K562 (cell line): ENCODE measurements around the gene LAGE3. TPM values are rescaled to one million over a fixed set of nuclear protein-coding genes. Genes with fewer than 3 reads are reported as not detected.

Experiments
- CREBBP ChIP-seq: IDR thresholded peaks from one replicate; pipeline ENCODE4 v1.6.1; 2012; ENCODE audit warnings: low read depth, mild to moderate bottlenecking, control low read depth, inconsistent platforms, low read length
- HMG20A ChIP-seq: fragments of 450-650 bp; formaldehyde crosslinking; conservative IDR thresholded peaks from 2 replicates; pipeline ENCODE4 v1.4.0; 2020; ENCODE audit warnings: mild to moderate bottlenecking, mixed read lengths
- IFI16 ChIP-seq: fragments of 250-450 bp; sonication (Bioruptor Pico); IDR thresholded peaks from 2 replicates; pipeline ENCODE4 v2.1.2; 2022; ENCODE audit warnings: mild to moderate bottlenecking, inconsistent platforms
- NR4A1 ChIP-seq, 2 experiments: fragments of 250-450 bp in 1 of 2; fragments of 450-650 bp in 1 of 2; sonication (Bioruptor Pico) in 1 of 2; IDR thresholded peaks; 2 replicates each; pipeline versions ENCODE4 v1.4.0 to v1.6.1; 2016 to 2020; ENCODE audit warnings: mild to moderate bottlenecking in 2 of 2, missing compliant biosample characterization in 1 of 2, missing genetic modification characterization in 1 of 2, moderate library complexity in 1 of 2
- POLR2A ChIP-seq: fragments of 450-650 bp; conservative IDR thresholded peaks from 2 replicates; pipeline ENCODE4 v1.6.1; 2016
- SMARCB1 ChIP-seq: IDR thresholded peaks from 2 replicates; pipeline ENCODE4 v1.6.1; 2011; ENCODE audit warnings: improper control_type of control experiment, low read depth; ENCODE audit not compliant: insufficient read length
- SREBF2 ChIP-seq: sonication (generic); formaldehyde crosslinking; IDR thresholded peaks from 2 replicates; pipeline ENCODE4 v1.4.0; 2020; ENCODE audit warnings: mild to moderate bottlenecking, missing genetic modification reagents
- polyA plus RNA-seq, 8 experiments: library from polyadenylated mRNA; depleted of rRNA in 4 of 8; stranded (reverse) in 5 of 8; unstranded in 3 of 8; fragments of >200 nt; fragmentation: Nextera tagmentation in 2 of 8; fragmentation: Illumina TruSeq in 1 of 8; extraction: Ambion mirVana in 2 of 8; extraction: Trizol in 1 of 8; gene quantifications; 2 replicates each; pipeline versions ENCODE4 v1.2.1 to v1.2.3, GENCODE V29; 2011 to 2014; ENCODE audit warnings: inconsistent platforms in 1 of 8, missing spikeins in 1 of 8
- total RNA-seq, 7 experiments: library from RNA; depleted of rRNA in 6 of 7; stranded (reverse); fragments of >200 nt in 6 of 7; fragmentation: Illumina TruSeq in 2 of 7; extraction: Trizol in 2 of 7; gene quantifications; 2 replicates each; pipeline versions ENCODE4 v1.2.1 to v1.2.3, GENCODE V29; 2011 to 2021; ENCODE audit warnings: low replicate concordance in 1 of 7
- TF ChIP-seq, protein P1 (sequence below): fragments of 450-650 bp; IDR thresholded peaks from 2 replicates; pipeline ENCODE4 v1.7.1; 2018; ENCODE audit warnings: mild to moderate bottlenecking, low read depth; ENCODE audit not compliant: partially characterized antibody
- TF ChIP-seq, protein P2 (sequence below), 2 experiments: IDR thresholded peaks; 2 replicates each; pipeline ENCODE4 v1.6.1; 2012; ENCODE audit warnings: improper control_type of control experiment in 2 of 2, low read depth in 2 of 2, low read length in 2 of 2, borderline replicate concordance in 1 of 2
- TF ChIP-seq, protein P3 (sequence below): fragments of 450-650 bp; formaldehyde crosslinking; IDR thresholded peaks from 2 replicates; pipeline ENCODE4 v1.4.0; 2020; ENCODE audit warnings: mild to moderate bottlenecking, moderate library complexity
- TF ChIP-seq, protein P4 (sequence below): sonication (generic); formaldehyde crosslinking; IDR thresholded peaks from 2 replicates; pipeline ENCODE4 v1.8.1; 2023; ENCODE audit warnings: mild to moderate bottlenecking, missing genetic modification reagents
- TF ChIP-seq, protein P5 (sequence below): sonication (generic); formaldehyde crosslinking; IDR thresholded peaks from 2 replicates; pipeline ENCODE4 v1.8.1; 2023; ENCODE audit warnings: mild to moderate bottlenecking, missing genetic modification reagents

The LAGE3 gene
- total and polyA plus RNA-seq, 9 of the 15 experiments (the other 6 are each of a cell fraction or from before 2014, with no cell fraction given) = 28.2 to 125 (median 35.8) TPM

DNA sequence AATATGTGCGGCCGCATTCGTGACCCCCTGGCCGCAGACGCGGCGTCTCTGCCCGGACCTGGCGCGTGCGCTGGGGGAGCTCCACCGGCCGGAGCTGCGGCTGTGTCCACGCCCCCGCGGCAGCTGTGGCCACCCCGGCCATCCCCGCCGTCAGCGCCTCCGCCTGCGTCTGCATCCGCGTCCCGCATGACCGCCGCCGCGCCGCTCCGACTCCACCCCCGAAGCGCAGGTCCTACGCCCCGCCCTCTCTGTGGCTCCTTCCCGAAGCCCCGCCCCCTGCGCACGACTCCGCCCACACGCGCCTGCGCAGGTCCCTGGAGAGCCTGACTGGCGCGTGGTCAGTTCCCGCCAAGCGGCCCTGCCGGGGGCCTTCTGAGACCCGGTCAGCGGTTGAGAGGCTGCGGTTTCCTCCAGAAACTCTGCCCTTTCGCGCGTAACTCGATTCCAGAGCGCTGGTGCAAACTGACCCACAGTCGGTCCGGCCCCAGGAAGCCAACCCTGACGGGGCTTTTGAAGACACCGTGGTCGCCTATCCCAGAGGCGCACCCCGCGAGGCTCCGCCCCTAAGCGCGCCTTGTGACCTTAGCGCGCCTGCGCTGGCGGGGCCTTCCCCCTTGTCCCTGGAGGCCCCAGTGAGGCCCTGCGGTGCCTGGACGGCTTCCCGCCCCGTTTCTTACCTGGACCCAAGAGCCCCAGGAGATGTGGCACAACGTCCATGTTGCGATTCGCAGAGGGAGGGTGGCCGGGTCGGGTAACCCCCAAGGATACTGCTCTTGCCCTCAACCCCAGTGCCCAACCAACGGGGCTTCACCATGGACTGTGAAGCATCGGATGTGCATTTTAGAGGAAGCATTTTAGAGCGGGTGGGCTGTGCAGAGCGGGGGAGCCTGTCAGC, at the start of gene LAGE3 (continued):
- TF ChIP-seq, protein P1, sequence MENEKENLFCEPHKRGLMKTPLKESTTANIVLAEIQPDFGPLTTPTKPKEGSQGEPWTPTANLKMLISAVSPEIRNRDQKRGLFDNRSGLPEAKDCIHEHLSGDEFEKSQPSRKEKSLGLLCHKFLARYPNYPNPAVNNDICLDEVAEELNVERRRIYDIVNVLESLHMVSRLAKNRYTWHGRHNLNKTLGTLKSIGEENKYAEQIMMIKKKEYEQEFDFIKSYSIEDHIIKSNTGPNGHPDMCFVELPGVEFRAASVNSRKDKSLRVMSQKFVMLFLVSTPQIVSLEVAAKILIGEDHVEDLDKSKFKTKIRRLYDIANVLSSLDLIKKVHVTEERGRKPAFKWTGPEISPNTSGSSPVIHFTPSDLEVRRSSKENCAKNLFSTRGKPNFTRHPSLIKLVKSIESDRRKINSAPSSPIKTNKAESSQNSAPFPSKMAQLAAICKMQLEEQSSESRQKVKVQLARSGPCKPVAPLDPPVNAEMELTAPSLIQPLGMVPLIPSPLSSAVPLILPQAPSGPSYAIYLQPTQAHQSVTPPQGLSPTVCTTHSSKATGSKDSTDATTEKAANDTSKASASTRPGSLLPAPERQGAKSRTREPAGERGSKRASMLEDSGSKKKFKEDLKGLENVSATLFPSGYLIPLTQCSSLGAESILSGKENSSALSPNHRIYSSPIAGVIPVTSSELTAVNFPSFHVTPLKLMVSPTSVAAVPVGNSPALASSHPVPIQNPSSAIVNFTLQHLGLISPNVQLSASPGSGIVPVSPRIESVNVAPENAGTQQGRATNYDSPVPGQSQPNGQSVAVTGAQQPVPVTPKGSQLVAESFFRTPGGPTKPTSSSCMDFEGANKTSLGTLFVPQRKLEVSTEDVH = peak; percentile 99
- TF ChIP-seq SREBF2 (CRISPR knock-in tag) = no peak
- TF ChIP-seq, protein P2, sequence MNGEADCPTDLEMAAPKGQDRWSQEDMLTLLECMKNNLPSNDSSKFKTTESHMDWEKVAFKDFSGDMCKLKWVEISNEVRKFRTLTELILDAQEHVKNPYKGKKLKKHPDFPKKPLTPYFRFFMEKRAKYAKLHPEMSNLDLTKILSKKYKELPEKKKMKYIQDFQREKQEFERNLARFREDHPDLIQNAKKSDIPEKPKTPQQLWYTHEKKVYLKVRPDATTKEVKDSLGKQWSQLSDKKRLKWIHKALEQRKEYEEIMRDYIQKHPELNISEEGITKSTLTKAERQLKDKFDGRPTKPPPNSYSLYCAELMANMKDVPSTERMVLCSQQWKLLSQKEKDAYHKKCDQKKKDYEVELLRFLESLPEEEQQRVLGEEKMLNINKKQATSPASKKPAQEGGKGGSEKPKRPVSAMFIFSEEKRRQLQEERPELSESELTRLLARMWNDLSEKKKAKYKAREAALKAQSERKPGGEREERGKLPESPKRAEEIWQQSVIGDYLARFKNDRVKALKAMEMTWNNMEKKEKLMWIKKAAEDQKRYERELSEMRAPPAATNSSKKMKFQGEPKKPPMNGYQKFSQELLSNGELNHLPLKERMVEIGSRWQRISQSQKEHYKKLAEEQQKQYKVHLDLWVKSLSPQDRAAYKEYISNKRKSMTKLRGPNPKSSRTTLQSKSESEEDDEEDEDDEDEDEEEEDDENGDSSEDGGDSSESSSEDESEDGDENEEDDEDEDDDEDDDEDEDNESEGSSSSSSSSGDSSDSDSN (IDR thresholded peaks at IDR 0.05; ENCODE audit: borderline replicate concordance in 1 of 2, low read depth in 2 of 2, low read length in 2 of 2) = 0 out of 4 replicates have a peak, but pooled peaks of 1 of the 2 experiments have one; percentile 4
- TF ChIP-seq NR4A1 (CRISPR knock-in tag; IDR thresholded peaks at IDR 0.05) = no peak
- TF ChIP-seq NR4A1 (tag; IDR thresholded peaks at IDR 0.05) = peak; percentile 38; the same call in 1 of the 2 replicates
- TF ChIP-seq POLR2A = peak; percentile 75
- TF ChIP-seq HMG20A = no peak
- TF ChIP-seq, protein P3, sequence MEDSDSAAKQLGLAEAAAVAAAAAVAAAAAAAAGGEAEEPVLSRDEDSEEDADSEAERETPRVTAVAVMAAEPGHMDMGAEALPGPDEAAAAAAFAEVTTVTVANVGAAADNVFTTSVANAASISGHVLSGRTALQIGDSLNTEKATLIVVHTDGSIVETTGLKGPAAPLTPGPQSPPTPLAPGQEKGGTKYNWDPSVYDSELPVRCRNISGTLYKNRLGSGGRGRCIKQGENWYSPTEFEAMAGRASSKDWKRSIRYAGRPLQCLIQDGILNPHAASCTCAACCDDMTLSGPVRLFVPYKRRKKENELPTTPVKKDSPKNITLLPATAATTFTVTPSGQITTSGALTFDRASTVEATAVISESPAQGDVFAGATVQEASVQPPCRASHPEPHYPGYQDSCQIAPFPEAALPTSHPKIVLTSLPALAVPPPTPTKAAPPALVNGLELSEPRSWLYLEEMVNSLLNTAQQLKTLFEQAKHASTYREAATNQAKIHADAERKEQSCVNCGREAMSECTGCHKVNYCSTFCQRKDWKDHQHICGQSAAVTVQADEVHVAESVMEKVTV = no peak
- TF ChIP-seq, protein P4, sequence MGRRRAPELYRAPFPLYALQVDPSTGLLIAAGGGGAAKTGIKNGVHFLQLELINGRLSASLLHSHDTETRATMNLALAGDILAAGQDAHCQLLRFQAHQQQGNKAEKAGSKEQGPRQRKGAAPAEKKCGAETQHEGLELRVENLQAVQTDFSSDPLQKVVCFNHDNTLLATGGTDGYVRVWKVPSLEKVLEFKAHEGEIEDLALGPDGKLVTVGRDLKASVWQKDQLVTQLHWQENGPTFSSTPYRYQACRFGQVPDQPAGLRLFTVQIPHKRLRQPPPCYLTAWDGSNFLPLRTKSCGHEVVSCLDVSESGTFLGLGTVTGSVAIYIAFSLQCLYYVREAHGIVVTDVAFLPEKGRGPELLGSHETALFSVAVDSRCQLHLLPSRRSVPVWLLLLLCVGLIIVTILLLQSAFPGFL (CRISPR knock-in tag) = no peak
- no peak for TF ChIP-seq SMARCB1
- TF ChIP-seq, protein P5, sequence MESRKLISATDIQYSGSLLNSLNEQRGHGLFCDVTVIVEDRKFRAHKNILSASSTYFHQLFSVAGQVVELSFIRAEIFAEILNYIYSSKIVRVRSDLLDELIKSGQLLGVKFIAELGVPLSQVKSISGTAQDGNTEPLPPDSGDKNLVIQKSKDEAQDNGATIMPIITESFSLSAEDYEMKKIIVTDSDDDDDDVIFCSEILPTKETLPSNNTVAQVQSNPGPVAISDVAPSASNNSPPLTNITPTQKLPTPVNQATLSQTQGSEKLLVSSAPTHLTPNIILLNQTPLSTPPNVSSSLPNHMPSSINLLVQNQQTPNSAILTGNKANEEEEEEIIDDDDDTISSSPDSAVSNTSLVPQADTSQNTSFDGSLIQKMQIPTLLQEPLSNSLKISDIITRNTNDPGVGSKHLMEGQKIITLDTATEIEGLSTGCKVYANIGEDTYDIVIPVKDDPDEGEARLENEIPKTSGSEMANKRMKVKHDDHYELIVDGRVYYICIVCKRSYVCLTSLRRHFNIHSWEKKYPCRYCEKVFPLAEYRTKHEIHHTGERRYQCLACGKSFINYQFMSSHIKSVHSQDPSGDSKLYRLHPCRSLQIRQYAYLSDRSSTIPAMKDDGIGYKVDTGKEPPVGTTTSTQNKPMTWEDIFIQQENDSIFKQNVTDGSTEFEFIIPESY = no peak; the same call in 1 of the 2 replicates
- no peak for TF ChIP-seq IFI16 (CRISPR knock-in tag)
- no peak for TF ChIP-seq CREBBP
